Ectodermal cell (in vitro differentiated cells): Measurements from ENCODE around the gene UBQLN4. TPM values are rescaled to one million over a fixed set of nuclear protein-coding genes. Genes with fewer than 3 reads are reported as not detected.

Source experiments
- H3K27ac ChIP-seq: 2 replicates; pipeline ENCODE4 v1.7.0; 2013; ENCODE audit warnings: mild to moderate bottlenecking, low read depth, low read length; ENCODE audit not compliant: insufficient read depth, poor library complexity, severe bottlenecking
- H3K27me3 ChIP-seq: 2 replicates; pipeline ENCODE4 v1.7.0; 2013; ENCODE audit warnings: mild to moderate bottlenecking, low read length; ENCODE audit not compliant: insufficient read depth, control insufficient read depth, poor library complexity, severe bottlenecking
- H3K36me3 ChIP-seq: one replicate; pipeline ENCODE4 v1.7.0; 2013; ENCODE audit warnings: low read length; ENCODE audit not compliant: control insufficient read depth, insufficient read depth
- H3K4me1 ChIP-seq: one replicate; pipeline ENCODE4 v1.7.0; 2013; ENCODE audit warnings: low read length; ENCODE audit not compliant: control insufficient read depth, insufficient read depth
- H3K4me3 ChIP-seq: 2 replicates; pipeline ENCODE4 v1.7.0; 2013; ENCODE audit warnings: low read depth, low read length, control low read depth; ENCODE audit not compliant: insufficient read depth
- H3K9me3 ChIP-seq: 2 replicates; pipeline ENCODE4 v1.7.0; 2013; ENCODE audit warnings: mild to moderate bottlenecking, low read length, moderate library complexity; ENCODE audit not compliant: control insufficient read depth
- WGBS, 2 experiments: methylation state at CpG; one replicate each; pipeline ENCODE4 v1.1.7; 2013; ENCODE audit warnings: missing lambda C conversion rate in 2 of 2; 5-methylcytosine and 5-hydroxymethylcytosine counted together
- polyA plus RNA-seq, 4 experiments: library from polyadenylated mRNA; stranded (reverse); fragments of 50-300 nt; gene quantifications; one replicate each; pipeline ENCODE4 v1.2.3, GENCODE V29; 2013

Gene UBQLN4
- polyA plus RNA-seq (2013, experiment 1 of 4) = 95.8 TPM
- 88.1 TPM for polyA plus RNA-seq (2013, experiment 2 of 4)
- 66.5 TPM for polyA plus RNA-seq (2013, experiment 3 of 4)
- 76.3 TPM for polyA plus RNA-seq (2013, experiment 4 of 4)

GRCh38 chr1:156053768-156054499 is at the start of gene UBQLN4:
Gene UBQLN4, minus strand, starts transcription at chr1:156053798. Its CDS starts 97 bp downstream, at chr1:156053701.
- Histone ChIP-seq H3K9me3 (no peaks in the 10 kb centered on the region), H3K4me1 (peaks cover 12% of the 10 kb centered on the region), H3K27me3 (no peaks in the 10 kb centered on the region), H3K4me3 (peak within 1 kb of the TSS; percentile 100), H3K36me3 (peaks cover 18% of the 10 kb centered on the region), H3K27ac (peak within 1 kb of the TSS; percentile 99)
- WGBS, 2 experiments = 0% methylated on average over 45 to 46 of the region's 49 CpGs

GRCh38 chr1:156102633-156103511 is 49.3 kb upstream of the UBQLN4 start:
- H3K27ac ChIP-seq = peak overlapping the region; percentile 16
- peaks cover 45% of the 10 kb centered on the region for H3K4me1 ChIP-seq

GRCh38 chr1:156101880-156102279 is 48.3 kb upstream of the UBQLN4 start:
- no peaks in the 10 kb centered on the region for H3K27me3 ChIP-seq
- no peak overlapping the region for H3K4me3 ChIP-seq
- H3K27ac ChIP-seq = no peak overlapping the region
- WGBS, 2 experiments = 91 to 95% methylated on average over 6 of the region's 6 CpGs
- H3K9me3 ChIP-seq = no peaks in the 10 kb centered on the region
- peaks cover 6% of the 10 kb centered on the region for H3K36me3 ChIP-seq
- peaks cover 41% of the 10 kb centered on the region for H3K4me1 ChIP-seq

More at GRCh38 chr1:156102633-156103511, 49.3 kb upstream of the UBQLN4 start:
- Histone ChIP-seq H3K27me3 (no peaks in the 10 kb centered on the region), H3K4me3 (no peak overlapping the region), H3K36me3 (peaks cover under 1% of the 10 kb centered on the region), H3K9me3 (no peaks in the 10 kb centered on the region)
- WGBS, 2 experiments = 90 to 91% methylated on average over 16 of the region's 16 CpGs

- Histone ChIP-seq H3K36me3 (peaks cover 6% of the 10 kb centered on the region), H3K27ac (no peak overlapping the region), H3K27me3 (no peaks in the 10 kb centered on the region), H3K4me1 (peaks cover 32% of the 10 kb centered on the region), H3K4me3 (no peak overlapping the region), H3K9me3 (no peaks in the 10 kb centered on the region)
- 86 to 89% methylated on average over 4 of the region's 4 CpGs for WGBS, 2 experiments
Observed at GRCh38 chr1:156100205-156100995, 46.8 kb upstream of the UBQLN4 start.

- H3K9me3 ChIP-seq = no peaks in the 10 kb centered on the region
- peaks cover 21% of the 10 kb centered on the region for H3K4me1 ChIP-seq
- peaks cover 8% of the 10 kb centered on the region for H3K36me3 ChIP-seq
- 92 to 97% methylated on average over 3 of the region's 3 CpGs for WGBS, 2 experiments
- no peak overlapping the region for H3K27ac ChIP-seq
- H3K27me3 ChIP-seq = no peaks in the 10 kb centered on the region
- H3K4me3 ChIP-seq = no peak overlapping the region
Observed at GRCh38 chr1:156099282-156099681, 45.7 kb upstream of the UBQLN4 start.

- no peak overlapping the region for H3K27ac ChIP-seq
- no peak overlapping the region for H3K4me3 ChIP-seq
- no peaks in the 10 kb centered on the region for H3K9me3 ChIP-seq
- no peaks in the 10 kb centered on the region for H3K27me3 ChIP-seq
- H3K36me3 ChIP-seq = peaks cover 13% of the 10 kb centered on the region
- H3K4me1 ChIP-seq = peaks cover 18% of the 10 kb centered on the region
- 69 to 73% methylated on average over 2 of the region's 2 CpGs for WGBS, 2 experiments
Observed at GRCh38 chr1:156098784-156099183, 45.2 kb upstream of the UBQLN4 start.

- Histone ChIP-seq H3K36me3 (peaks cover 17% of the 10 kb centered on the region), H3K27me3 (no peaks in the 10 kb centered on the region), H3K4me3 (no peak overlapping the region), H3K4me1 (peaks cover 7% of the 10 kb centered on the region), H3K9me3 (no peaks in the 10 kb centered on the region), H3K27ac (peak overlapping the region; percentile 16)
- 93 to 97% methylated on average over 9 of the region's 9 CpGs for WGBS, 2 experiments
Observed at GRCh38 chr1:156097499-156098178, 44.0 kb upstream of the UBQLN4 start.

- no peaks in the 10 kb centered on the region for H3K9me3 ChIP-seq
- 56 to 58% methylated on average over 14 of the region's 14 CpGs for WGBS, 2 experiments
- H3K27ac ChIP-seq = peak overlapping the region; percentile 16
- H3K4me1 ChIP-seq = peaks cover 7% of the 10 kb centered on the region
- H3K36me3 ChIP-seq = peaks cover 17% of the 10 kb centered on the region
- H3K4me3 ChIP-seq = no peak overlapping the region
- no peaks in the 10 kb centered on the region for H3K27me3 ChIP-seq
Observed at GRCh38 chr1:156096640-156097391, 43.2 kb upstream of the UBQLN4 start.
